K562 (cell line): ENCODE results near the gene NECTIN4. TPM values are rescaled to one million over a fixed set of nuclear protein-coding genes. Genes with fewer than 3 reads are reported as not detected.

Source experiments
- ARID2 ChIP-seq: fragments of 450-650 bp; IDR thresholded peaks from 2 replicates; pipeline ENCODE4 v1.6.1; 2017; ENCODE audit warnings: antibody characterized with exemption, mild to moderate bottlenecking
- BRF1 ChIP-seq: IDR thresholded peaks from 3 replicates; pipeline ENCODE4 v1.6.1; 2011; ENCODE audit warnings: borderline replicate concordance, mild to moderate bottlenecking; ENCODE audit not compliant: insufficient read length; ENCODE audit errors: extremely low read depth
- IRF2 ChIP-seq: sonication (generic); formaldehyde crosslinking; IDR thresholded peaks from 2 replicates; pipeline ENCODE4 v1.8.1; 2022; ENCODE audit warnings: mild to moderate bottlenecking, missing genetic modification reagents
- MECOM ChIP-seq: fragments of 250-450 bp; sonication (Bioruptor Pico); IDR thresholded peaks from 2 replicates; pipeline ENCODE4 v1.8.0; 2022; ENCODE audit warnings: inconsistent platforms
- NFATC3 ChIP-seq: fragments of 450-650 bp; IDR thresholded peaks from 2 replicates; pipeline ENCODE4 v1.6.1; 2017; ENCODE audit warnings: mild to moderate bottlenecking
- PHF21A ChIP-seq: fragments of 450-650 bp; IDR thresholded peaks from 2 replicates; pipeline ENCODE4 v1.6.1; 2017; ENCODE audit warnings: low read depth, borderline replicate concordance
- POLR3A ChIP-seq: IDR thresholded peaks from 2 replicates; pipeline ENCODE4 v1.6.1; 2011; ENCODE audit warnings: borderline replicate concordance, mild to moderate bottlenecking, moderate library complexity; ENCODE audit not compliant: insufficient read length, insufficient read depth; ENCODE audit errors: extremely low read depth
- SIN3B ChIP-seq: fragments of 450-650 bp; IDR thresholded peaks from 2 replicates; pipeline ENCODE4 v1.6.1; 2017; ENCODE audit warnings: low read depth, mild to moderate bottlenecking, moderate library complexity
- SREBF2 ChIP-seq: sonication (generic); formaldehyde crosslinking; IDR thresholded peaks from 2 replicates; pipeline ENCODE4 v1.4.0; 2020; ENCODE audit warnings: mild to moderate bottlenecking, missing genetic modification reagents
- SUPT5H ChIP-seq: fragments of 450-650 bp; IDR thresholded peaks from 2 replicates; pipeline ENCODE4 v1.6.1; 2016
- TBL1XR1 ChIP-seq, 2 experiments: IDR thresholded peaks; 2 replicates each; pipeline ENCODE4 v1.6.1; 2012; ENCODE audit warnings: improper control_type of control experiment in 2 of 2, low read length in 2 of 2, mild to moderate bottlenecking in 1 of 2
- ZBED1 ChIP-seq: IDR thresholded peaks from 2 replicates; pipeline ENCODE4 v1.6.1; 2014
- ZNF311 ChIP-seq: fragments of 250-450 bp; sonication (Bioruptor Pico); IDR thresholded peaks from 2 replicates; pipeline ENCODE4 v1.4.0; 2020; ENCODE audit warnings: mild to moderate bottlenecking, moderate library complexity
- ZNF695 ChIP-seq: fragments of 450-650 bp; formaldehyde crosslinking; IDR thresholded peaks from 2 replicates; pipeline ENCODE4 v1.4.0; 2020; ENCODE audit warnings: mild to moderate bottlenecking, moderate library complexity
- ZNF696 ChIP-seq: fragments of 250-450 bp; sonication (Bioruptor Pico); conservative IDR thresholded peaks from 2 replicates; pipeline ENCODE4 v1.4.0; 2020; ENCODE audit warnings: mild to moderate bottlenecking, moderate library complexity
- ZNF766 ChIP-seq: fragments of 200-800 bp; sonication (Bioruptor generic); conservative IDR thresholded peaks from 2 replicates; pipeline ENCODE4 v1.6.1; 2016; ENCODE audit warnings: missing genetic modification characterization, missing compliant biosample characterization
- polyA plus RNA-seq, 8 experiments: library from polyadenylated mRNA; depleted of rRNA in 4 of 8; stranded (reverse) in 5 of 8; unstranded in 3 of 8; fragments of >200 nt; fragmentation: Nextera tagmentation in 2 of 8; fragmentation: Illumina TruSeq in 1 of 8; extraction: Ambion mirVana in 2 of 8; extraction: Trizol in 1 of 8; gene quantifications; 2 replicates each; pipeline versions ENCODE4 v1.2.1 to v1.2.3, GENCODE V29; 2011 to 2014; ENCODE audit warnings: inconsistent platforms in 1 of 8, missing spikeins in 1 of 8
- total RNA-seq, 7 experiments: library from RNA; depleted of rRNA in 6 of 7; stranded (reverse); fragments of >200 nt in 6 of 7; fragmentation: Illumina TruSeq in 2 of 7; extraction: Trizol in 2 of 7; gene quantifications; 2 replicates each; pipeline versions ENCODE4 v1.2.1 to v1.2.3, GENCODE V29; 2011 to 2021; ENCODE audit warnings: low replicate concordance in 1 of 7
- TF ChIP-seq, protein P1 (sequence below): sonication (generic); formaldehyde crosslinking; IDR thresholded peaks from 2 replicates; pipeline ENCODE4 v1.8.0; 2023; ENCODE audit warnings: mild to moderate bottlenecking, missing genetic modification reagents
- TF ChIP-seq, protein P2 (sequence below): fragments of 450-650 bp; formaldehyde crosslinking; IDR thresholded peaks from 2 replicates; pipeline ENCODE4 v1.4.0; 2020; ENCODE audit warnings: mild to moderate bottlenecking, moderate library complexity
- TF ChIP-seq, protein P3 (sequence below), 2 experiments: fragments of 250-450 bp in 1 of 2; fragments of 450-650 bp in 1 of 2; sonication (Bioruptor Pico) in 1 of 2; IDR thresholded peaks; 2 replicates each; pipeline versions ENCODE4 v1.6.1 to v1.8.0; 2016 to 2021; ENCODE audit warnings: mild to moderate bottlenecking in 2 of 2, moderate library complexity in 2 of 2, missing compliant biosample characterization in 1 of 2, missing genetic modification characterization in 1 of 2
- TF ChIP-seq, protein P4 (sequence below): fragments of 450-650 bp; conservative IDR thresholded peaks from 2 replicates; pipeline ENCODE4 v1.6.1; 2016; ENCODE audit warnings: missing genetic modification characterization, low read depth, mild to moderate bottlenecking, control low read depth, missing compliant biosample characterization

Gene NECTIN4
- total and polyA plus RNA-seq, 9 of the 15 experiments (the other 6 are each of a cell fraction or from before 2014, with no cell fraction given), result 0.01 to 0.09 TPM; not detected in 7

DNA sequence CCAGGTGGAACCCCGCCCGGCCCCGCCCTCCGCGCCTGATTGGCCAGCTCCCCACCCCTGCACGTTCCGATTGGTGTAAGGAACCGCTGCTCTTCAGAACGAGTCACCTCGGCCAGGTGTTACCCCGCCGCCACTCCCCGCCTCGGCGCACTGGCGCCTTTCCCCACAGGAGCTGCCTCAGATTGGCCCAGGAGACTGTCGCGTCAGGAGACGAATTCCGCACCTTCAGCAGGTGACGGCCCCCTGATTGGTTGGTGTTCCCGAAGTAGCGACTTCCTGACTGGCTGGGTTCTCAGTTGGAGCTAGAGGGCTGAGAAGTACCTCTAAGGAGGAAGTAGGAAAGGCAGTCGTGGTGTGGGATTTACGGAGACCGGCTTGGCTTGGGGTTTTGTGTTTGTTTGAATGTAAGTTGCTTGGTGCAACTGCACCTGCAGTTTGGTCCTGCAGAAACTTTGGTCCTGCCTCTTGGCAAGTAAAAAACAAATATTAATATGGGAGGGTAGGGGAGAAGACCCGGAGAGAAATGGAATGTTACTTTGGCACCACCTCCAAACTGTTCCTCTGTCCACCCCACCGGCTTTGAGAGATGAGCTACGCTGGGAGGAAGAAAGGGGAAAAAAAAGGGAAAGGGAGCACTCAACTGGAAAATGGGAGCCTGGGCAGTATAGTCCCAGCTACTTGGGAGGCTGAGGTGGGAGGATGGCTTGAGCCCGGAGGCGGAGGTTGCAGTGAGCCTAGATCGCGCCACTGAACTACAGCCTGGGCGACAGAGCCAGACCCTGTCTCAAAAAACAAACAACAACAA, 68.0 kb downstream of the NECTIN4 start (continued):
- TF ChIP-seq, protein P1, sequence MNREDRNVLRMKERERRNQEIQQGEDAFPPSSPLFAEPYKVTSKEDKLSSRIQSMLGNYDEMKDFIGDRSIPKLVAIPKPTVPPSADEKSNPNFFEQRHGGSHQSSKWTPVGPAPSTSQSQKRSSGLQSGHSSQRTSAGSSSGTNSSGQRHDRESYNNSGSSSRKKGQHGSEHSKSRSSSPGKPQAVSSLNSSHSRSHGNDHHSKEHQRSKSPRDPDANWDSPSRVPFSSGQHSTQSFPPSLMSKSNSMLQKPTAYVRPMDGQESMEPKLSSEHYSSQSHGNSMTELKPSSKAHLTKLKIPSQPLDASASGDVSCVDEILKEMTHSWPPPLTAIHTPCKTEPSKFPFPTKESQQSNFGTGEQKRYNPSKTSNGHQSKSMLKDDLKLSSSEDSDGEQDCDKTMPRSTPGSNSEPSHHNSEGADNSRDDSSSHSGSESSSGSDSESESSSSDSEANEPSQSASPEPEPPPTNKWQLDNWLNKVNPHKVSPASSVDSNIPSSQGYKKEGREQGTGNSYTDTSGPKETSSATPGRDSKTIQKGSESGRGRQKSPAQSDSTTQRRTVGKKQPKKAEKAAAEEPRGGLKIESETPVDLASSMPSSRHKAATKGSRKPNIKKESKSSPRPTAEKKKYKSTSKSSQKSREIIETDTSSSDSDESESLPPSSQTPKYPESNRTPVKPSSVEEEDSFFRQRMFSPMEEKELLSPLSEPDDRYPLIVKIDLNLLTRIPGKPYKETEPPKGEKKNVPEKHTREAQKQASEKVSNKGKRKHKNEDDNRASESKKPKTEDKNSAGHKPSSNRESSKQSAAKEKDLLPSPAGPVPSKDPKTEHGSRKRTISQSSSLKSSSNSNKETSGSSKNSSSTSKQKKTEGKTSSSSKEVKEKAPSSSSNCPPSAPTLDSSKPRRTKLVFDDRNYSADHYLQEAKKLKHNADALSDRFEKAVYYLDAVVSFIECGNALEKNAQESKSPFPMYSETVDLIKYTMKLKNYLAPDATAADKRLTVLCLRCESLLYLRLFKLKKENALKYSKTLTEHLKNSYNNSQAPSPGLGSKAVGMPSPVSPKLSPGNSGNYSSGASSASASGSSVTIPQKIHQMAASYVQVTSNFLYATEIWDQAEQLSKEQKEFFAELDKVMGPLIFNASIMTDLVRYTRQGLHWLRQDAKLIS (CRISPR knock-in tag), result no peak; the same call in 1 of the 2 replicates
- TF ChIP-seq SREBF2 (CRISPR knock-in tag) (no peak), BRF1 (no peak), SIN3B (0 out of 2 replicates have a peak, but pooled peaks have one; percentile 15), MECOM (no peak), NFATC3 (no peak), ZBED1 (no peak), ZNF696 (CRISPR knock-in tag) (no peak), POLR3A (no peak), ARID2 (no peak), TBL1XR1 (IDR thresholded peaks at IDR 0.05; ENCODE audit: low read length in 2 of 2) (peak; percentile 12 to 39; a peak in 1 of 4 replicates), ZNF311 (CRISPR knock-in tag) (no peak), ZNF766 (CRISPR knock-in tag) (no peak), ZNF695 (no peak), IRF2 (CRISPR knock-in tag) (no peak), PHF21A (peak; percentile 58; the same call in 1 of the 2 replicates), SUPT5H (peak; percentile 89)
- TF ChIP-seq, protein P2, sequence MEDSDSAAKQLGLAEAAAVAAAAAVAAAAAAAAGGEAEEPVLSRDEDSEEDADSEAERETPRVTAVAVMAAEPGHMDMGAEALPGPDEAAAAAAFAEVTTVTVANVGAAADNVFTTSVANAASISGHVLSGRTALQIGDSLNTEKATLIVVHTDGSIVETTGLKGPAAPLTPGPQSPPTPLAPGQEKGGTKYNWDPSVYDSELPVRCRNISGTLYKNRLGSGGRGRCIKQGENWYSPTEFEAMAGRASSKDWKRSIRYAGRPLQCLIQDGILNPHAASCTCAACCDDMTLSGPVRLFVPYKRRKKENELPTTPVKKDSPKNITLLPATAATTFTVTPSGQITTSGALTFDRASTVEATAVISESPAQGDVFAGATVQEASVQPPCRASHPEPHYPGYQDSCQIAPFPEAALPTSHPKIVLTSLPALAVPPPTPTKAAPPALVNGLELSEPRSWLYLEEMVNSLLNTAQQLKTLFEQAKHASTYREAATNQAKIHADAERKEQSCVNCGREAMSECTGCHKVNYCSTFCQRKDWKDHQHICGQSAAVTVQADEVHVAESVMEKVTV, result no peak
- TF ChIP-seq, protein P3, sequence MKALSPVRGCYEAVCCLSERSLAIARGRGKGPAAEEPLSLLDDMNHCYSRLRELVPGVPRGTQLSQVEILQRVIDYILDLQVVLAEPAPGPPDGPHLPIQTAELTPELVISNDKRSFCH (CRISPR knock-in tag; IDR thresholded peaks at IDR 0.05), result no peak
- TF ChIP-seq, protein P3 (tag; IDR thresholded peaks at IDR 0.05), result no peak
- TF ChIP-seq, protein P4, sequence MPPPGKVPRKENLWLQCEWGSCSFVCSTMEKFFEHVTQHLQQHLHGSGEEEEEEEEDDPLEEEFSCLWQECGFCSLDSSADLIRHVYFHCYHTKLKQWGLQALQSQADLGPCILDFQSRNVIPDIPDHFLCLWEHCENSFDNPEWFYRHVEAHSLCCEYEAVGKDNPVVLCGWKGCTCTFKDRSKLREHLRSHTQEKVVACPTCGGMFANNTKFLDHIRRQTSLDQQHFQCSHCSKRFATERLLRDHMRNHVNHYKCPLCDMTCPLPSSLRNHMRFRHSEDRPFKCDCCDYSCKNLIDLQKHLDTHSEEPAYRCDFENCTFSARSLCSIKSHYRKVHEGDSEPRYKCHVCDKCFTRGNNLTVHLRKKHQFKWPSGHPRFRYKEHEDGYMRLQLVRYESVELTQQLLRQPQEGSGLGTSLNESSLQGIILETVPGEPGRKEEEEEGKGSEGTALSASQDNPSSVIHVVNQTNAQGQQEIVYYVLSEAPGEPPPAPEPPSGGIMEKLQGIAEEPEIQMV (tag), result no peak
